ENCODE data around the gene TRABD2B.

TRABD2B gene

DNA sequence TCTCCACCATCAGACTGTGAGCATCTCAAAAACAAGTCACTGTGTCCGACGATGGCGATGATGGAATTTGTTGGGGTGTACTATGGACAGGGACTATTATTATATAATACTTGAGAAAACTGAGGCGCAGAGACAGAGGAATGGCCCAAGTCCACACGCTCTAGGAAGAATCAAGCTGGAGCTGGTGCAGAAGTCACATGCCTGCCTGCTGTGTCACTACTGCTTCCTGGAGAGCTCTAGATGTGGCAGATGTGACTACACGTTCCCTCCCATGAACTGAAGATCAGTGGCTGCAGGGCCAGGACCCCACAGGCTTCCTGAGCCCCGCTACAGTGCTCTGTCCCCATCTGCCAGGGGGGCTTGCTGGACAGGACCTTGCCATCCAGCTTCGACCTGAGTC lies 56.9 kb downstream of the TRABD2B start:
- TF ChIP-seq NFIC (IDR thresholded peaks at IDR 0.05) (no peak), CREB1 (IDR thresholded peaks at IDR 0.05; ENCODE audit: low read depth) (no peak), EGR1 (IDR thresholded peaks at IDR 0.05) (no peak), YY1 (IDR thresholded peaks at IDR 0.05; ENCODE audit: low read depth) (no peak), RAD21 (IDR thresholded peaks at IDR 0.05; ENCODE audit: low read depth) (no peak), TAF1 (IDR thresholded peaks at IDR 0.05; ENCODE audit: low read depth) (no peak), FOXM1 (IDR thresholded peaks at IDR 0.05; ENCODE audit: borderline replicate concordance, low read depth) (no peak)

DNA sequence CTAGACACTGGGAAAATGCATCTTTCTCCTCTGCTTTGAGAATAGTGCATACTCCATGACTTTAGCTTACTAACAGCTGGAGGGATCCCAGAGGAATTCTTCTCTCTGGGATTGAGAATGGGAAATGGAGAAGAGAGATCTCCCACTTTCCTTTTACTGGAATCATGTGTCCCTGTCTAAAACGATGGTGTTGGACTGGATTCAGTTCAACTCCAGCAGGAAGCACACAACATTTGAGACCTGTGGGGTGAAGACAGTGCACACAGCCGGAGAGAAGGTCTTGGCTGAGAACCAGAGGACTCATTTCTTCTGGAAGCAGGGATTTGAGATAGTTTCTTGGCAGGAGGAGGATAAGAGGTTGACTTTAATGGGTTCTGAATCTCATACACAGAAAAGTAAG lies 58.7 kb downstream of the TRABD2B start:
- TF ChIP-seq EP300 (IDR thresholded peaks at IDR 0.05; ENCODE audit: borderline replicate concordance) (no peak), RAD21 (IDR thresholded peaks at IDR 0.05; ENCODE audit: low read depth) (no peak), NFIC (IDR thresholded peaks at IDR 0.05) (no peak), YY1 (IDR thresholded peaks at IDR 0.05; ENCODE audit: low read depth) (no peak), CREB1 (IDR thresholded peaks at IDR 0.05; ENCODE audit: low read depth) (no peak), EGR1 (IDR thresholded peaks at IDR 0.05) (no peak), FOXM1 (IDR thresholded peaks at IDR 0.05; ENCODE audit: borderline replicate concordance, low read depth) (no peak), CEBPB (IDR thresholded peaks at IDR 0.05) (no peak), TEAD4 (IDR thresholded peaks at IDR 0.05) (no peak), TCF12 (IDR thresholded peaks at IDR 0.05; ENCODE audit: low read depth) (no peak), ZBTB7A (IDR thresholded peaks at IDR 0.05; ENCODE audit: low read depth) (no peak), TAF1 (IDR thresholded peaks at IDR 0.05; ENCODE audit: low read depth) (no peak)
- TF ChIP-seq, protein P1, sequence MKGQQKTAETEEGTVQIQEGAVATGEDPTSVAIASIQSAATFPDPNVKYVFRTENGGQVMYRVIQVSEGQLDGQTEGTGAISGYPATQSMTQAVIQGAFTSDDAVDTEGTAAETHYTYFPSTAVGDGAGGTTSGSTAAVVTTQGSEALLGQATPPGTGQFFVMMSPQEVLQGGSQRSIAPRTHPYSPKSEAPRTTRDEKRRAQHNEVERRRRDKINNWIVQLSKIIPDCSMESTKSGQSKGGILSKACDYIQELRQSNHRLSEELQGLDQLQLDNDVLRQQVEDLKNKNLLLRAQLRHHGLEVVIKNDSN (IDR thresholded peaks at IDR 0.05), result no peak
- TF ChIP-seq, protein P2, sequence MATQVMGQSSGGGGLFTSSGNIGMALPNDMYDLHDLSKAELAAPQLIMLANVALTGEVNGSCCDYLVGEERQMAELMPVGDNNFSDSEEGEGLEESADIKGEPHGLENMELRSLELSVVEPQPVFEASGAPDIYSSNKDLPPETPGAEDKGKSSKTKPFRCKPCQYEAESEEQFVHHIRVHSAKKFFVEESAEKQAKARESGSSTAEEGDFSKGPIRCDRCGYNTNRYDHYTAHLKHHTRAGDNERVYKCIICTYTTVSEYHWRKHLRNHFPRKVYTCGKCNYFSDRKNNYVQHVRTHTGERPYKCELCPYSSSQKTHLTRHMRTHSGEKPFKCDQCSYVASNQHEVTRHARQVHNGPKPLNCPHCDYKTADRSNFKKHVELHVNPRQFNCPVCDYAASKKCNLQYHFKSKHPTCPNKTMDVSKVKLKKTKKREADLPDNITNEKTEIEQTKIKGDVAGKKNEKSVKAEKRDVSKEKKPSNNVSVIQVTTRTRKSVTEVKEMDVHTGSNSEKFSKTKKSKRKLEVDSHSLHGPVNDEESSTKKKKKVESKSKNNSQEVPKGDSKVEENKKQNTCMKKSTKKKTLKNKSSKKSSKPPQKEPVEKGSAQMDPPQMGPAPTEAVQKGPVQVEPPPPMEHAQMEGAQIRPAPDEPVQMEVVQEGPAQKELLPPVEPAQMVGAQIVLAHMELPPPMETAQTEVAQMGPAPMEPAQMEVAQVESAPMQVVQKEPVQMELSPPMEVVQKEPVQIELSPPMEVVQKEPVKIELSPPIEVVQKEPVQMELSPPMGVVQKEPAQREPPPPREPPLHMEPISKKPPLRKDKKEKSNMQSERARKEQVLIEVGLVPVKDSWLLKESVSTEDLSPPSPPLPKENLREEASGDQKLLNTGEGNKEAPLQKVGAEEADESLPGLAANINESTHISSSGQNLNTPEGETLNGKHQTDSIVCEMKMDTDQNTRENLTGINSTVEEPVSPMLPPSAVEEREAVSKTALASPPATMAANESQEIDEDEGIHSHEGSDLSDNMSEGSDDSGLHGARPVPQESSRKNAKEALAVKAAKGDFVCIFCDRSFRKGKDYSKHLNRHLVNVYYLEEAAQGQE (IDR thresholded peaks at IDR 0.05; ENCODE audit: low read depth), result no peak

DNA sequence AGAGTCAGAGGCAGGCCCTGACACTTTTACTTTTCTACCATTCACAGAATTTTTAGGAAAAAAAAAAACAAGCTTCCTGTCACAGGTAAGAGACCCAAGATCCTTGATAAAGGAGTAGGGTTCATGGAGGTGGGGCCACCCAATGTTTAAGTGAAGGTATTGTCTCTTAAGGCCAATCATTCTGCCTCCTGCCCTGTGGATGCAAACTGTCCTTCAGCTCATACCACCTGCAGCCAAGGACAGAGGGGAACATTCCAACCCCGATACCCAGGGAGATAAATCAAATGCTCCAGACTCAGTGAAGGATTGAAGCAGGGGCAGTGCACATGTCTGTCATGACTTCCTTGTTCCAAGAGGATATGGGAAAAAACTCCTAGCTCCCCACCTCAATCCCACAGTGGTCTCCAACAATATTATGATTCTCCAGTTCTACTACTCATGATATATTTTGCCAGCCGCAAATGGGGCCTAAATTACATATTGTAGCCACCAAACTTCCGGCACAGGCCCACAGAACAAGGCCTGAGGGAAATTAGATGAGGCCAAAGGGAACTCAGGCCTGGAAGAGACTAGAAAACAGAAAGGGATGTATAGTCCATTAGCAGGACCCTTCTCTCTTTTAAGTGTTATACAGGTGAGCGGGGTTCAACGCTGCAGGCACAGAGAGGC lies 59.5 kb downstream of the TRABD2B start:
- TF ChIP-seq, protein P1 (IDR thresholded peaks at IDR 0.05), result no peak
- TF ChIP-seq NFIC (IDR thresholded peaks at IDR 0.05) (no peak), TEAD4 (IDR thresholded peaks at IDR 0.05) (no peak), YY1 (IDR thresholded peaks at IDR 0.05; ENCODE audit: low read depth) (no peak), TAF1 (IDR thresholded peaks at IDR 0.05; ENCODE audit: low read depth) (no peak)
- TF ChIP-seq, protein P2 (IDR thresholded peaks at IDR 0.05; ENCODE audit: low read depth), result no peak

DNA sequence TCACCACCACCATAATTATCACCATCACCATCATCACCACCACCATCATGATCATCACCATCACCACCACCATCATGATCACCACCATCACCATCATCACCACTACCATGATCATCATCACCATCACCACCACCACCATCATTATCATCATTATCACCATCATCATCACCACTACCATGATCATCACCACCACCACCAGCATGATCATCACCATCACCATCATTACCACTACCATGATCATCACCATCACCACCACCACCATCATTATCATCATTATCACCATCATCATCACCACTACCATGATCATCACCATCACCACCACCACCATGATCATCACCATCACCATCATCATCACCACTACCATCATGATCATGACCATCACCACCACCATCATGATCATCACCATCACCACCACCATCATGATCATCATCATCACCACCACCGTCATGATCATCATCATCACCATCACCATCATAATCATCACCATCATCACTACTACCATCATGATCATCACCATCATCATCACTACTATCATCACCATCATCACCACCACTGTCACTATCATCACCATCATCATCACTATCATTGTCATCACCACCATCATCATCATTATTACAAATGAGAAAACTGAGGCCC lies 60.2 kb downstream of the TRABD2B start:
- TF ChIP-seq TAF1 (IDR thresholded peaks at IDR 0.05; ENCODE audit: low read depth), result no peak
- TF ChIP-seq CEBPB (IDR thresholded peaks at IDR 0.05), result no peak
- TF ChIP-seq FOXM1 (IDR thresholded peaks at IDR 0.05; ENCODE audit: borderline replicate concordance, low read depth), result no peak
- no peak for TF ChIP-seq RAD21 (IDR thresholded peaks at IDR 0.05; ENCODE audit: low read depth)
- TF ChIP-seq EGR1 (IDR thresholded peaks at IDR 0.05), result no peak
- TF ChIP-seq EP300 (IDR thresholded peaks at IDR 0.05; ENCODE audit: borderline replicate concordance), result no peak
- TF ChIP-seq NFIC (IDR thresholded peaks at IDR 0.05), result no peak
- no peak for TF ChIP-seq CREB1 (IDR thresholded peaks at IDR 0.05; ENCODE audit: low read depth)
- TF ChIP-seq, protein P2 (IDR thresholded peaks at IDR 0.05; ENCODE audit: low read depth), result no peak
- TF ChIP-seq, protein P1 (IDR thresholded peaks at IDR 0.05), result no peak
